Left renal pelvis (tissue), 4 donors: ENCODE results near the gene RLBP1. TPM values are rescaled to one million over a fixed set of nuclear protein-coding genes. Genes with fewer than 3 reads are reported as not detected.

Experiments
- polyA plus RNA-seq, 4 donors: library from polyadenylated mRNA; unstranded; fragments of 120-200 nt; gene quantifications; one replicate each; pipeline ENCODE4 v1.2.1, GENCODE V29; 2013; ENCODE audit not compliant: insufficient read length in 4 of 4

RLBP1 gene
- polyA plus RNA-seq, 4 donors = not detected

Other genes with a start within 250 kb of the RLBP1 start
- gene ABHD2, start 133.1 kb downstream of the RLBP1 start, polyA plus RNA-seq = 10 to 100 TPM; 28.2 to 40.0 (median 29.6) TPM
- gene FANCI, start 22.4 kb upstream of the RLBP1 start, polyA plus RNA-seq = 10 to 100 TPM; 27.9 to 40.4 (median 35.7) TPM
- gene POLG, start 113.2 kb upstream of the RLBP1 start, polyA plus RNA-seq = 10 to 100 TPM; 40.1 to 58.0 (median 49.5) TPM